ENCODE data around the gene ZNF140. TPM values are rescaled to one million over a fixed set of nuclear protein-coding genes. Genes with fewer than 3 reads are reported as not detected.

The ZNF140 gene
- total and polyA plus RNA-seq, 2 of the 13 experiments (the other 11 are each of a cell fraction or from before 2014, with no cell fraction given), result 8.7 to 13.5 TPM

GRCh38 chr12:133130038-133130807 lies 49.5 kb downstream of the ZNF140 start, which contains the start of the genes ZNF10 and ZNF891 (continued):
- TF ChIP-seq PAXIP1 (CRISPR knock-in tag; conservative IDR thresholded peaks at IDR 0.05) (0 out of 2 replicates have a peak, but pooled peaks have one; percentile 30), TGIF2 (CRISPR knock-in tag; IDR thresholded peaks at IDR 0.05) (peak; percentile 69), TEF (CRISPR knock-in tag; IDR thresholded peaks at IDR 0.05) (no peak; the same call in 1 of the 2 replicates), POLR2A (IDR thresholded peaks at IDR 0.05; ENCODE audit: insufficient read depth in 1 of 2, low read depth in 2 of 2, low read length in 2 of 2) (peak; percentile 94 to 95), ARID5B (CRISPR knock-in tag; IDR thresholded peaks at IDR 0.05) (peak; percentile 38), FOXC1 (CRISPR knock-in tag; IDR thresholded peaks at IDR 0.05; ENCODE audit: borderline replicate concordance) (peak; percentile 52), ISL2 (CRISPR knock-in tag; IDR thresholded peaks at IDR 0.05) (peak; percentile 60; the same call in 1 of the 2 replicates), GZF1 (CRISPR knock-in tag; IDR thresholded peaks at IDR 0.05) (0 out of 2 replicates have a peak, but pooled peaks have one; percentile 27), ZFP37 (CRISPR knock-in tag; IDR thresholded peaks at IDR 0.05; ENCODE audit: borderline replicate concordance) (peak; percentile 88; the same call in 1 of the 2 replicates), TSC22D2 (CRISPR knock-in tag; IDR thresholded peaks at IDR 0.05; ENCODE audit: borderline replicate concordance) (peak; percentile 53; the same call in 1 of the 2 replicates), RARA (CRISPR knock-in tag; IDR thresholded peaks at IDR 0.05) (0 out of 2 replicates have a peak, but pooled peaks have one; percentile 7), ZFYVE20 (CRISPR knock-in tag; IDR thresholded peaks at IDR 0.05; ENCODE audit: borderline replicate concordance, low read depth) (0 out of 2 replicates have a peak, but pooled peaks have one; percentile 35), POGZ (CRISPR knock-in tag; IDR thresholded peaks at IDR 0.05) (peak; percentile 71), ZBTB14 (CRISPR knock-in tag; IDR thresholded peaks at IDR 0.05) (peak; percentile 72; the same call in 1 of the 2 replicates), YEATS4 (CRISPR knock-in tag; IDR thresholded peaks at IDR 0.05; ENCODE audit: borderline replicate concordance) (peak; percentile 72), HOXA3 (CRISPR knock-in tag; IDR thresholded peaks at IDR 0.05) (peak; percentile 98), HNRNPK (IDR thresholded peaks at IDR 0.05; ENCODE audit: low read depth, low read length, poor library complexity, severe bottlenecking) (peak; percentile 89)
- TF ChIP-seq, protein P1, sequence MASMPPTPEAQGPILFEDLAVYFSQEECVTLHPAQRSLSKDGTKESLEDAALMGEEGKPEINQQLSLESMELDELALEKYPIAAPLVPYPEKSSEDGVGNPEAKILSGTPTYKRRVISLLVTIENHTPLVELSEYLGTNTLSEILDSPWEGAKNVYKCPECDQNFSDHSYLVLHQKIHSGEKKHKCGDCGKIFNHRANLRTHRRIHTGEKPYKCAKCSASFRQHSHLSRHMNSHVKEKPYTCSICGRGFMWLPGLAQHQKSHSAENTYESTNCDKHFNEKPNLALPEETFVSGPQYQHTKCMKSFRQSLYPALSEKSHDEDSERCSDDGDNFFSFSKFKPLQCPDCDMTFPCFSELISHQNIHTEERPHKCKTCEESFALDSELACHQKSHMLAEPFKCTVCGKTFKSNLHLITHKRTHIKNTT (CRISPR knock-in tag; IDR thresholded peaks at IDR 0.05), result no peak

Measured in HepG2 (cell line).